ENCODE results near the gene NSD2. TPM values are rescaled to one million over a fixed set of nuclear protein-coding genes. Genes with fewer than 3 reads are reported as not detected.

NSD2 gene
- total RNA-seq, 1 experiment from 2014 or later = 69.0 TPM

DNA sequence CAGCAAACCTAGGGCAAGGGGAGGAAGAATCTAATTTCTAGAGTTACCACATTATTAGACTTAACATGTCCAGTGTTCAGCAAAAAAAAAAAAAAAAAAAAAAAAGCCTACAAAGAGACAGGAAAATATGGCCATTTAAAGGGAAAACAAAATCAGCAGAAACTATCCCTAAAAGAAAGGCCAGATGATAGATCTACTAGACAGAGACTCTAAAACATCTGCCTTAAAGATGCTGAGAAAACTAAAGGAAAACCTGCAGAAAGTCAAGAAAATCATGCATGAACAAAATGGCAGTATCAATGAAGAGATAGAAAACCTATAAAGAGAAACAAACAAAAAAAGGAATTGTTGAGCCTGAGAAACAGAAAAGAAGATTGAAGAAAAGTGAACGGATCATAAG is 93.8 kb downstream of the NSD2 start:
- Histone ChIP-seq H3K4me1 (ENCODE audit: insufficient read depth, low read length) (no peaks in the 10 kb centered on the region), H3K4me2 (ENCODE audit: low read length) (no peak overlapping the region), H3K4me3 (ENCODE audit: low read length) (no peak overlapping the region), H3K9ac (ENCODE audit: low read length) (no peak overlapping the region), H3K27ac (ENCODE audit: low read length) (no peak overlapping the region), H3K9me2 (replicated peaks; ENCODE audit: low read length) (no peaks in the 10 kb centered on the region), H3K36me3 (ENCODE audit: low read depth, low read length) (peaks cover 47% of the 10 kb centered on the region), H3F3A (ENCODE audit: low read length, unreplicated experiment) (no peaks in the 10 kb centered on the region), H3K79me2 (ENCODE audit: low read length) (no peaks in the 10 kb centered on the region), H2AFZ (ENCODE audit: low read length) (no peak overlapping the region), H4K20me1 (ENCODE audit: low read length) (no peaks in the 10 kb centered on the region), H3K27me3 (ENCODE audit: low read length) (no peaks in the 10 kb centered on the region), H3K9me3 (ENCODE audit: low read length) (no peaks in the 10 kb centered on the region)
- intact Hi-C loops (cut with micrococcal nuclease) = no loop called here
- POLR2A ChIA-PET (ENCODE audit: unreplicated experiment) = no interaction called here
- BruUV-seq (replicated peaks) = no TSS peak
- CTCF ChIA-PET = no interaction called here
- no peak for ATAC-seq
- no peak for DNase-seq
- TF ChIP-seq EZH2phosphoT487 (IDR thresholded peaks at IDR 0.05; ENCODE audit: borderline replicate concordance, low read length) = no peak
- TF ChIP-seq, protein P1, sequence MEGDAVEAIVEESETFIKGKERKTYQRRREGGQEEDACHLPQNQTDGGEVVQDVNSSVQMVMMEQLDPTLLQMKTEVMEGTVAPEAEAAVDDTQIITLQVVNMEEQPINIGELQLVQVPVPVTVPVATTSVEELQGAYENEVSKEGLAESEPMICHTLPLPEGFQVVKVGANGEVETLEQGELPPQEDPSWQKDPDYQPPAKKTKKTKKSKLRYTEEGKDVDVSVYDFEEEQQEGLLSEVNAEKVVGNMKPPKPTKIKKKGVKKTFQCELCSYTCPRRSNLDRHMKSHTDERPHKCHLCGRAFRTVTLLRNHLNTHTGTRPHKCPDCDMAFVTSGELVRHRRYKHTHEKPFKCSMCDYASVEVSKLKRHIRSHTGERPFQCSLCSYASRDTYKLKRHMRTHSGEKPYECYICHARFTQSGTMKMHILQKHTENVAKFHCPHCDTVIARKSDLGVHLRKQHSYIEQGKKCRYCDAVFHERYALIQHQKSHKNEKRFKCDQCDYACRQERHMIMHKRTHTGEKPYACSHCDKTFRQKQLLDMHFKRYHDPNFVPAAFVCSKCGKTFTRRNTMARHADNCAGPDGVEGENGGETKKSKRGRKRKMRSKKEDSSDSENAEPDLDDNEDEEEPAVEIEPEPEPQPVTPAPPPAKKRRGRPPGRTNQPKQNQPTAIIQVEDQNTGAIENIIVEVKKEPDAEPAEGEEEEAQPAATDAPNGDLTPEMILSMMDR (conservative IDR thresholded peaks at IDR 0.05; ENCODE audit: low read depth, low read length) = no peak
- TF ChIP-seq EZH2 (IDR thresholded peaks at IDR 0.05; ENCODE audit: low read length, unreplicated experiment) = no peak

DNA sequence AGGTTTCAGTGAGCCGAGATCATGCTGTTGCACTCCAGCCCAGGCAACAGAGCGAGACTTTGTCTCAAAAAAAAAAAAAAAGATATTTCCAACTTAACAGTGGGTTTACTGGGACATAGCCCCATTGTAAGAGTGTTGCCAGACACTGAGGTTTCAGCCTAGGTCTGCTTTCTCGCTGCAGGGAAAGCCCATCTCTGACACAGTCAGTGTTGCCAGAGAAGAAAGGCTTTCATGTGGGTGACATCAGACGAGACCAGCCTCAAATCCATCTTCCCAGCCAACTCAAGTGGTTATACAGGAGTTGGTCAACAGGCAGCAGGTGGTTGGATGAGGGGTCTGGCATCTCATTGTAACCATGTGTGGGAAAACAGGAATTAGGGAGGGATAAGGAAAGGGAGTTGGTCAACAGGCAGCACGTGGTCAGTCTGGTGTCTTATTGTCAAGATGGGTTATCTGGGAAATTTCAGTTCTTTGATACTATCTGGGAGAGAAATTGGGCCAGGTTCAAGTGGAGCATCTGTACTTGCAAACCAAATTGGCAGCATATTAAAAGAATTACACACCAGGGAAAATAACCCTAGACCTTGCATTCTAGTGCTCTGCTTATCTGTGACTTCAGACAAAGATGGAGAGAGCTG is 96.4 kb downstream of the NSD2 start:
- Histone ChIP-seq H3K27me3 (ENCODE audit: low read length) (no peaks in the 10 kb centered on the region), H3K4me2 (ENCODE audit: low read length) (no peak overlapping the region), H3K27ac (ENCODE audit: low read length) (no peak overlapping the region), H3K9ac (ENCODE audit: low read length) (no peak overlapping the region), H3K79me2 (ENCODE audit: low read length) (no peaks in the 10 kb centered on the region), H3K4me3 (ENCODE audit: low read length) (no peak overlapping the region), H3K9me3 (ENCODE audit: low read length) (no peaks in the 10 kb centered on the region), H3K36me3 (ENCODE audit: low read depth, low read length) (peaks cover 23% of the 10 kb centered on the region), H3K4me1 (ENCODE audit: insufficient read depth, low read length) (no peaks in the 10 kb centered on the region), H3K9me2 (replicated peaks; ENCODE audit: low read length) (no peaks in the 10 kb centered on the region), H4K20me1 (ENCODE audit: low read length) (no peaks in the 10 kb centered on the region), H2AFZ (ENCODE audit: low read length) (no peak overlapping the region), H3F3A (ENCODE audit: low read length, unreplicated experiment) (no peaks in the 10 kb centered on the region)
- no TSS peak for BruUV-seq (replicated peaks)
- intact Hi-C loops (cut with micrococcal nuclease) = no loop called here
- ChIA-PET POLR2A (ENCODE audit: unreplicated experiment) (no interaction called here), CTCF (no interaction called here)
- TF ChIP-seq, protein P1 (conservative IDR thresholded peaks at IDR 0.05; ENCODE audit: low read depth, low read length) = no peak
- TF ChIP-seq EZH2 (IDR thresholded peaks at IDR 0.05; ENCODE audit: low read length, unreplicated experiment) (no peak), EZH2phosphoT487 (IDR thresholded peaks at IDR 0.05; ENCODE audit: borderline replicate concordance, low read length) (no peak)
- DNase-seq = no peak
- no peak for ATAC-seq

DNA sequence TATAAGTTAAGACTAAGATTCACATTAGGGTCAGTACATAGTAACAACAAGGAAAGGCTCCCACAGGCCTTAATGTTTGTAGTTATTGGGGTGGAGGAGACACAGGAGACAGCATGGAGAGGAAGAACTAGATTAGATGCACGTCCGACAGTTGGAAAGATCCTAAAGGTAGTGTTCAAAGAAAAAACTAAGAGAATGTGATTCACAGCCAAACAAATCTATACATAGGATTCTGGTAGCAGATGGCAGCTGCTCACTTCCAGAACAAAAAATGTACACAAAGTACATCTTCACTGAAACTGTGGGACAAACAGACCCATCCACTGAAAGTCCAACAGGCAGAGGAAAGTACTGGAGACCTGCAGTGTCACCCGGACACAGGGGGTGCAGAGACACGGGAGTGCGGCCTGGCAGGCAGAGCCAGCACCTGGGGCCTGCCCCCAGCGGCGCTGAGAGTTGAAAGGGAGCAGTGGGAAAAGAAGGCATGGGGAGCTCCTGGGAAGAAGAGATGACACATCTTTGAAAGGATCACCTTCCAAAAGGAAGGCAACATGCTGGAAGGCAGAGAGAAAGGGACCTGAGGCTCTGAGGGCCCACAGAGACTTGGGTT is 97.6 kb downstream of the NSD2 start:
- Histone ChIP-seq H3F3A (ENCODE audit: low read length, unreplicated experiment) (no peaks in the 10 kb centered on the region), H3K79me2 (ENCODE audit: low read length) (no peaks in the 10 kb centered on the region), H3K36me3 (ENCODE audit: low read depth, low read length) (peaks cover 18% of the 10 kb centered on the region), H3K9me2 (replicated peaks; ENCODE audit: low read length) (no peaks in the 10 kb centered on the region), H3K27ac (ENCODE audit: low read length) (no peak overlapping the region), H3K4me2 (ENCODE audit: low read length) (no peak overlapping the region), H3K4me3 (ENCODE audit: low read length) (no peak overlapping the region), H3K9me3 (ENCODE audit: low read length) (no peaks in the 10 kb centered on the region), H3K9ac (ENCODE audit: low read length) (no peak overlapping the region), H3K4me1 (ENCODE audit: insufficient read depth, low read length) (no peaks in the 10 kb centered on the region), H3K27me3 (ENCODE audit: low read length) (no peaks in the 10 kb centered on the region), H2AFZ (ENCODE audit: low read length) (no peak overlapping the region), H4K20me1 (ENCODE audit: low read length) (no peaks in the 10 kb centered on the region)
- TF ChIP-seq, protein P1 (conservative IDR thresholded peaks at IDR 0.05; ENCODE audit: low read depth, low read length) = no peak
- no peak for TF ChIP-seq EZH2phosphoT487 (IDR thresholded peaks at IDR 0.05; ENCODE audit: borderline replicate concordance, low read length)
- TF ChIP-seq EZH2 (IDR thresholded peaks at IDR 0.05; ENCODE audit: low read length, unreplicated experiment) = no peak
- no TSS peak for BruUV-seq (replicated peaks)
- no peak for ATAC-seq
- intact Hi-C loops (cut with micrococcal nuclease) = no loop called here
- no peak for DNase-seq
- ChIA-PET CTCF (no interaction called here), POLR2A (ENCODE audit: unreplicated experiment) (no interaction called here)
